ENCODE data around the gene MLPH.

Gene MLPH

DNA sequence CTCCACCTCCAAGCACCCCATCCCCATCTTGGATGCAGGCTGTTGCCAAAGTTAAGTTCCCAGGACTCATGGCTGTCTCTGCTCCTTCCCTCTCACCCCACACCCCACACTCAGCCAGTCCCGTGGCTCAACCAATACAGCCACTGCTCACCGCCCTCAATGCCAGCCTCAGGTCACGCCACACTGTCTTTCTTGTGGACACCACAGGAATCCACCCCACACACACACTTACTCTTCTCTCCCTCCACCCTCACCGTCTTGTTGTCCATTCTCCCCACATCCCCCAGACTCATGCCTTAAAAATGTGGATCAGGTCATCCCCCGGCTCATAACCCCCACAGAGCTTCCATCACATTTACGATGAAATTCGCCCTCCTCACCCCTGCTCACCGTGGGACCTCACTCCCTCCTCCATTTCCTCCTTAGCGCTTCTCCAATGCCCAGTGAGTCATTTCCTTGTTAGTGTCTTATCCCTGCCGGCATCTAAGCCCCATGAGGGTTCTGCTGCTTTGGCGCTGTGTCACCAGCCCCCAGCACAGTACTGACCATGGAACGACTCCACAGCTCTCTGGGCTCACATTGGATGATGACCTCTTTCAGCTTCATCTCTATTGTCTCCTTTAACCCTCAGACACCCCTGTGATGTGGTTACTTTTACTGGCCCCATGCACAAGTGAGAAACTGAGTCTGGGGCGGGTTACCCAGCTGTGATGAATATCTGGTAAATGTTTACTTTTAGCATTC is 13.8 kb downstream of the MLPH start:
- no peak for DNase-seq

DNA sequence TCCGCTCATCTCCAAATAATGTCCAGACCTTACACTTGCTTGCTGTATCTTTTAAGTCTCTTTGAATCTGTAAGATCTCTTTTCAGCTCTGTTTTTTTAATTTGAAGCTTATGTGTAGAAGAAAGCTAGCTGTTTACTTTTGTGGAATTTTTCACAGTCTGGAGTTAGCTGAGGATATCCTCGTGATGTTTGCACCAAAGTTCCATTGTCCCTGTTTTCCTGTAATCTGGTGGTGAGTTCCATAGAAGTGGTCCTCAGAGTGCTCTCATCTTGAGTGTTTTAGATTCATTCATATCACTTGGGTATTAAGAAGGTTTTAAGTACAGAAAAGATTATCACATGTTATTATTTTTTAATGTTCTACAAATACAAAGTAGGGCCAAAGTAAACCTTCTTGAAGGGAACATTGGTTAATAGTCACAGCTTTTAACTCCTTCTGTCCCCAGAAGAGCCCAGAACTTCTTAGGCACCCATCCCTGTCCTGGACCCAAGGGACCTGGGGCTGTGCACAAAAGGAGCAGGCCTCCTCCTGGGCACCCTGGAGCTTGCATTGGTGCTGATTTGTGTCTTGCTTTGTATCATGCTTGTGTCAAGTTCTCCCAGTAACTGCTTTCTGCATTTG is 15.0 kb downstream of the MLPH start:
- DNase-seq = no peak

DNA sequence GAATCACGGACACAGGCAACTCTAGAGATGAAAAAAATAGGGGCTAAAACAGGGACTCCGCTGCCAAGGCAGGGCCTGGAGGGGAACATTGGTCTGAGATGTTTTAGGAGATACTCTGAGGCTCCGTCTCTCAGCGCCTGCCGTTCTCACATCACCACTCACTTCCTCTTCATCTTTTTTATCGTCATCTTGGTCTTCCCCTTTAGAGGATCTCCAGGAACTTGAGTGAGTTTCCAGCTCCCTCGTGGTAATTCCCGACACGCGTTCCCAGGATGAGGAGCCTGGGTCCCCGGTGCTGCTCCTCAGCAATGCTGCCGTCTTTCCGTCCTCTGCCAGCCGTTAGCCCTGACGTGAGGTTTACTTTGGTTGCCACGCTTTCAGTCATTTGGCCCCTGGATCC is 16.1 kb downstream of the MLPH start:
- DNase-seq = no peak

DNA sequence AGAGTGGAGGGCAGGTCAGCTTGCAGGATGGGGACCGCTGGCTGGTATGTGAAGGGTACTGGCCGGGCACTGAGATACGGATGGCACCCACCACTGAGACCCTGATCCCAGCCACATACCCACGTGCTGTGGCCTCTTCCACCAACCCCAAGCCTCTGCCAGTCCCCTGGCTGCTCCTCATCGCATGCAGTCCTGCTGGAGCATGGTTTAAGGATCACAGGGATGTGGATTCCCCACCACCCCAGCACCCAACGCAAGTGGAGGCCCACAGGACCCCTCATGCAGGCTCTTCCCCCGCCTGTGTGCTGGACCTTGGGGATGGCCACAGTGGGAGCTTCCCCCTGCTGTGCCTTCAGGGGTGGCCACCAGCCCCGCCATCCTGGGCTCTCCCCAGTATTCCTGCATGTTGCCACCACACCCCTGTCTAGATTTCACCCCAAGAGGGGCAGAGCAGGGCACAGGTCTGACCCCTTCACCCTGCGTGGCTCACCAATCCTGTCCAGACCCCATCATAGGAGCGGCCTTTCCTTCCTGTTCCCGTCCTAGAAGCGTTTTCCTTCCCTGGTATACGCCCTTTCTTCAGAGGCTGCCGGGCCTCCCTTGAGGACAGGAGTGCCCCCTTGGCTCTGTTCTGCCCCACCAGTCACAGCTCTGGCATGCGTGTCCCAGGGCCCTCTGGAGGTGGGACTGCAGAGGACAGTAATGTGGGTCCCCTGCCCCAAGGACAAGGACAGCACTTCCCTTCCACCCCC is 18.3 kb downstream of the MLPH start:
- no peak for DNase-seq

DNA sequence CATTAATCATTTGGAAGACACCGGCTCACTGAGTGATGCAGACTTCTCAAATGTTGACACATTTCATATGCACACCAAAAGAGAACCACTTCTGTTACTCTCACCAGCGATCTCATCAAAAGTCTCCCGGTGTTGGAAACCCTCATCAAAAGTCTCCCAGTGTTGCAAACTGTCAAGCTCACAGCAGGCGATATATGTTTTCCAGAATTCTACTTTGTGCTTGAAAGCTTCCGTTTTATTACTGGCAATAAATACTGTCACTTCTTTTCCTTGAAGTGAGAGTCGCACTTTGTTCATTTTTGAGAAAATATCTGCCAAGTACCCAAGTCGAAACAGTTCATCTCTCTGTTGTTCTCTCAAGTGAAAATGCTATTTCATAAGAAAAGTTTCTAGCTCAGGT is 20.5 kb downstream of the MLPH start:
- no peak for DNase-seq

DNA sequence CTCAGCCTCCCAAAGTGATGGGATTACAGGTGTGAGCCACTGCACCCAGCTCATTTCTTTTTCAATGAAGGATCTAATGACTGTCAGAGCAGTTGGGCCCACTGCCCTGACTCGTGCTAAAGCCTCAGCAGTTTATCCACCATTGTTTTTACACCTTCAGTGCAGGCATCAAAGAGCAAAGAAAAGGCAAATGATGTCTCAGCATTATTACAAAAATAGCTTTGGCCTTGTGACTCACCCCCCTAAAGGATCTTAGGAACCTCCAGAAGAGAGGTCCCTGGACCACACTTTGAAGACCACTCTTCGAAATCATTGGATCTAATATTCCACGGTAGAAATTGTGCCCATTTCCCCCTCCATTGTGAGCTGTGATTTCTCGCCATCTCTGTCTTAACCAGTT is 21.3 kb downstream of the MLPH start:
- DNase-seq = no peak

DNA sequence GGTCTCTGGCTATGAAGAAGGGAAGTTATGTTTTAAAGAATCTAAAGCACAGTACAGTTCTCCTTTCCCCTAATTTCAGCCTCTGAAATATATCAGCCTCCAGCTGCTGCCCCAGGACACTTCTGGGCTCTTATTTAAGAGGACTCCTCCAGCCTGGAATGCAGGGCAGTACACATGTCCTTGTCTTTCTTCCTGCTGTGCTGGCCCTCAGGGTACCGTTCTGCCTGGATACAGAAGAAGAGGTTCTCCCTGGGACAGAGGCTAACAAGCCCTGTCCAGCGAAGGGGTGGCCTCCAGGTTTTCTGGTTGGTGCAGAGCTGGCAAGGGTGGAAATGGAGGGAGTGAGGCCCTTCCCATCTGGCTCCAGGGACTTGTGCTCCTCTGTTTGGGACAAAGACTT is 22.1 kb downstream of the MLPH start:
- no peak for DNase-seq

DNA sequence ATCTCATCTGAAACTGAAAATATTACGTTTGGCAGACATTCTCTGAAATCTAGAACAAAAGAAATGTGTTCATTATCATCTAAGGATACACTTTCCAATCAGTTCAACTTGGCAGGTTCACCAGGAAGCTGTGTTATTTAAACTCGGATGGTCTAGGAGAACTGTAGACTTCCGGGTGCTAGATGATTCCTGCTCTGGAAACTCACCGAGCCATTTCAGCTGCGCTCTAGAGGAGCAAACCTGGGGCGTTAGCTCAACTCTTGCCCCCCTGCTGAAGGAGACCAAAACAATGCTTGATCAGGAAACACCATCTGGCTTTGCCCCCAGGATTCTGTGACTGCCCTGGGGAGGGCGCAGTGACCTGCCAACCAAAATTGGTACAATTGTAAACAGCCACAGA is 22.9 kb downstream of the MLPH start:
- no peak for DNase-seq

DNA sequence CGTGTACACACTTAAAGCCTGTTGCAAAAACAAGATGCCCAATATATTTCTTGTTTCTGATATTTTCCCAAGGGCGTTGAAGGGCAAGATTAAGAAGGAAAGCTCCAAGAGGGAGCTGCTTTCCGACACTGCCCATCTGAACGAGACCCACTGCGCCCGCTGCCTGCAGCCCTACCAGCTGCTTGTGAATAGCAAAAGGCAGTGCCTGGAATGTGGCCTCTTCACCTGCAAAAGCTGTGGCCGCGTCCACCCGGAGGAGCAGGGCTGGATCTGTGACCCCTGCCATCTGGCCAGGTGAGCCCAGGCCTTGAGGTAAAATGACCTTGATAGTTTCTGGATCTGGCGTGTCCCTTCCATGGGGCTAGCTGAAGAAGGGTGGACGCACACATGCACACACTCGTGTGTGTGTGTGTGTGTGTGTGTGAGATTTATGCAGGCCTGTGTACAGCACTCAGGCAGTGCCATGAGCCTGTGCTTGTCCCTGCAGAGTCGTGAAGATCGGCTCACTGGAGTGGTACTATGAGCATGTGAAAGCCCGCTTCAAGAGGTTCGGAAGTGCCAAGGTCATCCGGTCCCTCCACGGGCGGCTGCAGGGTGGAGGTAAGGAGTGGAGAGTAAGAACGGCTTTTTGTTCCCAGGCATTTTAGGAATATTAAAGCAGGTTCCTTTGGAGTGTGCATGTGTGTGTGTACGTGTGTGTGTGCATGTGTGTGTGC is 23.6 kb downstream of the MLPH start:
- DNase-seq = no peak

DNA sequence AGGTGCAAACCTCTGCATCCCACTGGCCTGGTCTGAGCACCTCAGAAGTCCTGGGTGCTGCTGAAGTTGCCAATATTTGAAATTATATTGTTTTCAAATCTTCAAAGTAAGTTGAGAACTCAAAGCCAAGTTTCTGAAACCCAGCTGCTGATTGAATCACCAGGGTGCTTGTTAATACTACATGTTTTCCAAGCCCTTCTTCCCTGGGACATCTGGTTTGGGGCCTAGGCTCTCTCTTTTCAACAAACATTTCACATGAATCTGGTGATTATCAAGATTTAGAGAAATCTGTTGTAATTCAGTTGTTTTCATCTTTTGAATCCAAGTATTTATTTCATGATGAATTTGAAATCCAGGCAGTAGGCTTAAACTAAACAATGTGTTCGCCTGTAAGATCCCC is 24.4 kb downstream of the MLPH start:
- no peak for DNase-seq

DNA sequence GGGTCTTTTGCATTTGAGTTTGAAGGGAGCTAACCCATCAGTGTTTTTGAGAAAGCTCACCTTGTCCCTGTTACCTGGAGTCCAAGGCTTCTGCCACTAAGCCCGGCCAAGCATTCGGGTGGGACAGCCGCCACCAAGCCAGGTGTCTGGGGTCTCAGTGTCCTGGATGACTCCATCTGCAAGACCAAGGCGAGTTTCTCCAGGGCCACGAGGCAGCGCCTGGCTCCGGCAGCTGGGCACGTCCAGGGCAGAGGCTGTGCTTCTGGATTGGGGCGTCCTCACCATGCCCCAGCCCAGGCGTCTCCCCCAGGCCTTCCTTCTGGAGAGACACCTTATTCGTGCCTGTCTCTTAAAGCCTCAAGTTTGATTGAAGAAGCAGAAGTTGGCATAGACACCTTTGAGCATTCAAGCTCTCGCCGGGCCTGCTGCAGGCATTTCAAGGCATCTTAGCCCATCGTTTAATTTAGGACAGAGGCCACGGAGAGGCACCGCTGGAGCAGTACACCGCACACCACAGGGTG is 24.9 kb downstream of the MLPH start:
- DNase-seq = no peak

DNA sequence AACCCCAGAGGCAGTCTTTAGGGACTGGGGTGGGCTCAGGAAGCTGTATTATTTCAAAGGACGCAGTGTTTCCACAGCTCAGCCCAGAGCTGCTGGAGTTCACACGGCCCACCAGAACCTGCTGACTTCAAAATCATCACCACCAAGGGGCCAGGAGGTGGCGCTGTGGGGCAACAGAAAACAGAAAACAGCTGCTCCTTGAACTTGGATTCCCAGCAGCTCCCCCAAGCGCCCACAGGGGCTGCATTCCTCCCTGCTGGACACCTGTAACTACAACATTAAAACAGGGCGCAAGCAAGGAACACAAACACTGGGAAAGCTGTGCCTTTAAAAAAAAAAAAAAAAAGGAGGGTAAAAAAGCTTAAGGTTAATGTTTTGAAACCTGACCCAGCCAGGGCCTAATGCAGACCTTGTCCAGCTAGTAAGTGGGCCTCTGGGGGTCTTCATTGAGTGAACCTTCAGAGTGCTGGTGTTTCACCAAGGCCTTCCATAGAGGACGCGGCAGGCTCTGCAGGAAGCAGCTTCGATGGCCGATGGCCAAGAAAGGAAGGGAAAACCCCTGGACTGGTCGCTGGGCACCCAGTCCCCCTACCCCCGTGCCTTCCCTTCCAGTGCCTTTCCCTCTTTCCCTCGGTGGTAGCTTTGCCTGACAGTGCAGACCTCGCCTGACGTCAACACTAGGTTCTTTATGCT is 25.9 kb downstream of the MLPH start:
- DNase-seq = no peak

DNA sequence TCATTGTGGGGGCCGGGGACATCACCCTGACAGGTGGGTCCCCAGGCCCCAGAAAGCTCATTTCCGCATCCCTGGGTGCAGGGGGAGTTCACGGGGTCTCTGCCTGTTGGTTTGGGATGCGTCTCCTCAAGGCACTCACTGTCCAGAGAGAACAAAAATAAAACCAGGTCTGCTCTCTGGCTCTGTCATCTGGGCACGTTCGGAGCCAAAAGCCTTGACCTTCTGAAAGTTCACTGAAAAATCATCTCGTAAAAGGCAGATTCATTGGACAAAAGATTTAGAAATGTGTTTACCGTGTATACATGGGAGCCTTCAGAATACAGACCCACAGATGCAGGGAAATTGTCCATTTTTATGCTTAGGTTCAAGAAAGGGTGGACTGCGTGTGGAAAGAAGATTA is 26.6 kb downstream of the MLPH start:
- DNase-seq = no peak

DNA sequence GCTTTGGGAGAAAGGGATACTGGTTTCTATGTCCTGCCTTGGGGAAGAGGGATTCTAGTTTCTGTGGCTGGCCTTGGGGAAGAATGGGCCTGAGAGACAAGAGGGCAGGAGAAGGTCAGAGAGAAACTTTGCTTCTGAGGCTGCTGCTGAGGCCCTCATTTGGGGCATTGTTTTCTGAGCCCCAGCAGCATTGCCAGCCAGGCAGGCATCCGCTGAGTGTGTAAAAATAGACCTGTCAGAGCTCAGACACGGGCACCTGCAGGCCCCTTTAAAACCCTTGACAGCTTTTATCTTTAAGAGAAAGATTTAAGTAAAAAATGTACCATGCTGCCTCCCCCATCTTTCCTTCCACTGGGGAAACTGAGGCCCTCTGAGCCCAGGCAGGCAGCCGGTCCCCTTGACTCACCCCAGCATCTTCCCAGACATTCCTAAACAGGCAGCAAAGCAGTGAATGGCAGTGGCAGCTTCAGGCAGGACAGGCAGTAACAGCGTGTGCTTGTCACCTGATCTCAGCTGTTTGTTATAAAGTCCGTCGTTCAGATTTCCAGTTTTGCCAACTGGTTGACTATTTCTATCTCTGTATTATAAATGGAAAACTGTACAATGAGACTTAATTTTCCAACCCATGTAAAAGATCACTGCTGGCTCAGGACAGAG is 27.6 kb downstream of the MLPH start:
- DNase-seq = no peak

DNA sequence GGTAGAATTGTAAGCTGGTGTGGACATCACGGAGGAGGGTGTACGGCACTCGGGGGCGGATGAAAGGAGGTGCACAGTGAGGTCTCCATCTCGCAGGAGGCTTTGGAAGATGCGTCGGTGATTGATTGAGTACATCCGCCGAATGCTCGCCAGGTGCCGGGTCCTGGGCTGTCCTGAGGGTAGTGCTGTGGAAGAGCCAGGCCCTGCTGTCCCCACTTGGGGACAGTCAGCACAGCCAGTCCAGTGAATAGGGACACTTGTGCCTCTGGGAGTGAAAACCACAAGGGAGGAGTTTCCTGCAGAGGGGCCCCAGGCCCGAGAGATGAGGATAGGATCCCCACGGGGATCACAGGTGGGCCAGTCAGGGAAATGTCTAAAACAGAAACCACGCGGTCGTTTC is 28.1 kb downstream of the MLPH start:
- no peak for DNase-seq

DNA sequence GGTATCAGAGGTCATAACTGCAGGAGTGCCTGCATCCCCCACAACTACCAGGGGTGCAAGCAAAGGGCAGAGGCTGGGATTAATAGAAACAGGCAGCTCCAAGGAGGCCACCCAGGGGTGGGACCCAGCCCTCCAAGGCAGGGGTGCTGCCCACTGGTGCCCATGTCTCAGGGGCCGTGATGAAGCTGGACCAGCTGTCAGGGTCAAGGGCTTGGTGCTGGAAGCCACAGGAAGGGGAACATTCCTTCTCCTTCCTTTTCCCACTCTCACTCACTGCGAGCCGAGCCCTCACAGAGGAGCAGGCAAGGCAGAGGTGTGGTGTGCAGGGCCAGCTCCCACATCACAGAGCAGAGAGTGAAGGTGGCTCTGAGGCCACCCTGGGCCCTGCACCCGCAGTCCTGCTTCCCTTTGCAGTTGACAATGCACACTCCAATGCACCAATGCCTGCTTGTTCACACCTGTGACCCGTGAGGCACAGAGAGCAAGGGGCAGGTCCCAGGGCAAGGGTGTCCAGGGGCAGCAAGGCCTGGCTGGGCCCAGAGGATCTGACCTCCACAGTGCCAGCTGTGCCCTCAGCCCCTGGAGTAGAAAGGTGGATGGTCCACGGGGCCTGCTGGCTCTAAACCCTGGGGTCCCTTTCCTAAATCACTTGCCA is 28.7 kb downstream of the MLPH start:
- DNase-seq = no peak

DNA sequence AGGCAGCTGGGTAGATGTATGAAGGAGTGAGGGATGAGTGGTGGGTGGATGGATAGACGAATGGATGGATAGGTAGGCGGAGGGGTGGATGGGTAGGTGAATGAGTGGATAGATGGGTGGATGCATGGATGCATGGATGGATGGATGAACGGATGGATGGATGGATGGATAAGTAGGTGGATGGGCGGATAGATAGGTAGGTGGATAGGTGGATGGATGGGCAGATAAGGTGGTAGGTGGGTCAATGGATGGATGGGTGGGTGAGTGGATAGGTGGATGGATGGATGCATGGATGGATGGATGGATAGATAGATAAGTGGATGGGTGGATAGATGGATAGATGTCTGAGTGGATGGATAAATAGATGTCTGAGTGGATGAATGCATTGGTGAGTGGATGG is 30.1 kb downstream of the MLPH start:
- DNase-seq = no peak

DNA sequence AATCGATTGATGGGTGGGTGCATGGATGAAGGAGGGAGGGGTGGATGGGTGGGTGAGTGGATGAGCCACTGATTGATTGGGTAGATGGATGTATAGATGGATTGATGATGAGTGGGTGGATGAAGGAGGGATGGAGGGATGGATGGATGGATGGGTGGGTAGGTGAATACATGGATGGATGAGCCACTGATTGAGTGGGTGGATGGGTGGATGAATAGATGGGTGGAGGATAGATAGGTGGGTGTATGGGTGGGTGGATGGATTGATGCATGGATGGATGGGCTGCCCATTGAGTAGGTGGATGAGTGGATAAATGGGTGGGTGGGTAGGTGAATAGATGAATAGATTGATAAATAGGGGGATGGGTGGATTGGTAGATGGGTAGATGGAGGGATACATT is 30.9 kb downstream of the MLPH start:
- DNase-seq = no peak

DNA sequence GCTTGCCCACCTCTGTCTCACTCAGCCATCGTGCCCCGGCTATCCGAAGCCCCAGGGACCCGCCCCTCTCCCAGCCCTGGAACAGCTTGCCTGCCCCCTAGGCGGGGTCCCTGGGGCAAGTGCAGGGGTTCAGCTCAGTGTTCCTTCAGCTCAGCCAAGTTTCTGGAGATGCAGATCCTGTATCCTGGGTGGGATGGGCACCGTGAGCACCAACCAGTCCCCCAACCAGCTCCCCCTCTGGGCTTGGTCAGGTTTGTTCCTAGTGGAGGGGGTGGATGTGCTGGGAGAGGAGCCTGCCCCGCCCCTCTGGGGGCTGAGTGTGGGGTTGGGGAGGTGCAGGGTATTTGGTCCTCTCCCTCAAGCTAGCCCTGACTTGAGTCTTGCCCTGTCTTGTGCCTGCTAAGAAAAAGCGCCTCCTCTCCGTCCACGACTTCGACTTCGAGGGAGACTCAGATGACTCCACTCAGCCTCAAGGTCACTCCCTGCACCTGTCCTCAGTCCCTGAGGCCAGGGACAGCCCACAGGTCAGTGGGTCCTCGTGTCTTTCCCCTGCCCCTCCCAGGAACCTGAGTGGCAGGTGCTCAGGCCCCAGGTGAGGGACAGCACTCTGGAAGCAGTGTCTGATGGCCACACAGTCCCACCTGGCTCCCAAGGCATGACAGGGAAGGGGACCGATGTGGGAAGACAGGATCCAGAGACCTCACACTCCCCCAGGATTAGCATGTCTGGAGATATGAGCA is 32.6 kb downstream of the MLPH start:
- no peak for DNase-seq

DNA sequence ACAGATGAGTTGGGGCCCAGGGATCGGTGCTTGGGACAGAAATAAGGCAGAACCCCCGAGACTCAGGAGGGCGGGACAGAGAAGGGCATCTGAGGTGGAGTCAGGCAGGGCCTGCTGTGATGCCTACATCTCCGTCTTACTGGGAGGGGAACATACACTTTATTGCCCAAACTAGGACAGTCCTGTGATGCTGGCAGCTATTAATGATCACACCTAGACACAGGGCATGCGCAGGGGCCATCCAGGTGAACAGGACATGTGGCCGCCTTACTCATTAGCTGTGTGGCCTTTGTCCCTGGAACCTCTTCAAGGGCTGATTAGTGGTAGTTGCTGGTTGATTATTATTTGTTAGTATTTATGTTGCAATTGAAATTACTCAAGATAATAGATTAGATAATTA is 33.2 kb downstream of the MLPH start:
- no peak for DNase-seq

DNA sequence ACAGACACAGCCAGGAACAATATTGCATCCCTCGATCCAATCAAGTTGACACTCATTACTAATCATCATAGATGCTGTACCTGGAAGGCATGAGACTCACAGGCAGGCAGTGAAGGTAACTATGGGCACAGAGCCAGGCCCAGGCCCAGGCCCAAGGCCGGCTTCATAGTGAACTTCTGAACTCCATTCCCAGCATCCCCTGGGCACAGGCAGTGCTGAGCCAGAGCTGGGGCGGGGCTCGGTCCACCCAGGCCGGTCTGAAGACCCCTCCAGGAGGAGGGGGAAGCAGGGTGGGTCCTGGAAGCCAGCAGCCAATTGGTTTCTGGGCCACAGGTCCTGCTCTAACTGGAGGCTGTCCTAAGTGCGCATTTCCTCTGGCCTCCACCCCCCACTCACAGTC is 37.6 kb downstream of the MLPH start:
- DNase-seq = no peak

Data from activated gamma-delta T cell (primary cell).